Activated CD4-positive, alpha-beta memory T cell treated with anti-CD3 and anti-CD28 coated beads for 36 hours (primary cell): ENCODE results near the gene MARK4. TPM values are rescaled to one million over a fixed set of nuclear protein-coding genes. Genes with fewer than 3 reads are reported as not detected.
"Not testable (repeated sequence)": the region's sequence is repeated elsewhere in the genome, so short reads cannot be mapped to it uniquely, and the experiment has no call there.

Experiments used
- CTCF ChIA-PET: fragments of 350-600 bp; sonication (Branson Sonifier 250); formaldehyde crosslinking; loops from one replicate; lab custom pipeline; 2021; ENCODE audit warnings: antibody characterized with exemption, inconsistent platforms; lab: Charles Lee
- POLR2A ChIA-PET: fragments of 350-600 bp; sonication (Branson Sonifier 250); formaldehyde crosslinking; loops from one replicate; lab custom pipeline; 2021; ENCODE audit warnings: antibody characterized with exemption; lab: Charles Lee
- DNase-seq: peaks from one replicate; pipeline ENCODE4 v3.0.0-alpha.2; 2020
- H3K27ac Mint-ChIP-seq: one replicate; pipeline ENCODE4 v1.8.0; 2021; ENCODE audit warnings: mixed read lengths
- H3K27me3 Mint-ChIP-seq: one replicate; pipeline ENCODE4 v1.8.0; 2021; ENCODE audit warnings: mixed read lengths
- H3K36me3 Mint-ChIP-seq: one replicate; pipeline ENCODE4 v1.8.0; 2021; ENCODE audit warnings: mixed read lengths
- H3K4me1 Mint-ChIP-seq: one replicate; pipeline ENCODE4 v1.8.0; 2021; ENCODE audit warnings: low read depth, mixed read lengths
- H3K4me3 Mint-ChIP-seq: one replicate; pipeline ENCODE4 v1.8.0; 2021; ENCODE audit warnings: mild to moderate bottlenecking, mixed read lengths
- H3K9me3 Mint-ChIP-seq: one replicate; pipeline ENCODE4 v1.8.0; 2021; ENCODE audit warnings: mixed read lengths
- intact Hi-C: fragments of 100-400 bp; cut with micrococcal nuclease; formaldehyde crosslinking; loops from one replicate; pipeline ENCODE4 v1.15.1; 2023
- total RNA-seq, 2 experiments: library from RNA; stranded (reverse); gene quantifications; one replicate each; pipeline ENCODE4 v1.2.3, GENCODE V29; 2021

MARK4 gene
- total RNA-seq, 2 experiments from 2014 or later, result 20.3 to 21.6 TPM

DNA sequence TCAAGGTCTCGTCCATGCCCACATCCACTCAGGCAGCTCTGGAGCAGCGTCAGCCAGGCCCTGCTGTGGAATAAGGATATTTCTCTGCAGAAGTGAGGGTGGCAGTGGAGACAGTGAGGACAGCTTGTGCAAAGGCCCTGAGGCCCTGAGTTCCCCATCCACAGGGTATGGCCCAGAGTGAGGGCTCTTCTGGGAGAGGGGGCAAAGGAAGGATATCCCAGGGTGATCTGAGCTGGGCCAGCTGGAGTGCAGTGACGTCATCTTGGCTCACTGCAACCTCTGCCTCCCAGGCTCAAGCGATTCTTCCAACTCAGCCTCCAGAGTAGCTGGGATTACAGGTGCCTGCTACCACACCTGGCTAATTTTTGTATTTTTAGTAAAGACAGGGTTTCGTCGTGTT lies 11.5 kb downstream of the MARK4 start:
- Mint-ChIP-seq H3K4me3 (no peak overlapping the region), H3K27me3 (no peaks in the 10 kb centered on the region), H3K36me3 (peaks cover 2% of the 10 kb centered on the region), H3K4me1 (no peaks in the 10 kb centered on the region), H3K9me3 (no peaks in the 10 kb centered on the region), H3K27ac (no peak overlapping the region)
- intact Hi-C loops, result no loop called here
- DNase-seq, result no peak
- ChIA-PET POLR2A (no interaction called here), CTCF (interaction anchor here (1.7 kb wide), 1 partner anchor 14 kb away, joined by 5 read pairs; no protein-coding TSS in a partner anchor)

DNA sequence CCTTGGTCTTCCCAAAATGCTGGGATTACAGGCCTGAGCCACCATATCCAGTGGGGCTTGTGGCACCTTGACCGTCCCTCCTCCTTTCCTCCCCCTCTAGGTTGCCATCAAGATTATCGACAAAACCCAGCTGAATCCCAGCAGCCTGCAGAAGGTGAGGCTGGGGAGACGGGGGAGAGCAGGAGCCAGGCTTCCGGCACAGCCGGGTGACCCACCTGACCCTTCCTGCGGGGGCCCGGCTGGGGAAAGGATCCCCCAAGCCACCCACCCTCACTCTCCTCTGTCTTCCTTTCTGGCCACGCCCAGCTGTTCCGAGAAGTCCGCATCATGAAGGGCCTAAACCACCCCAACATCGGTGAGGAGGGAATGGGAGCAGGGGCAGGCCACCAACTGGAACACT lies 11.9 kb downstream of the MARK4 start:
- CTCF ChIA-PET, result no interaction called here

DNA sequence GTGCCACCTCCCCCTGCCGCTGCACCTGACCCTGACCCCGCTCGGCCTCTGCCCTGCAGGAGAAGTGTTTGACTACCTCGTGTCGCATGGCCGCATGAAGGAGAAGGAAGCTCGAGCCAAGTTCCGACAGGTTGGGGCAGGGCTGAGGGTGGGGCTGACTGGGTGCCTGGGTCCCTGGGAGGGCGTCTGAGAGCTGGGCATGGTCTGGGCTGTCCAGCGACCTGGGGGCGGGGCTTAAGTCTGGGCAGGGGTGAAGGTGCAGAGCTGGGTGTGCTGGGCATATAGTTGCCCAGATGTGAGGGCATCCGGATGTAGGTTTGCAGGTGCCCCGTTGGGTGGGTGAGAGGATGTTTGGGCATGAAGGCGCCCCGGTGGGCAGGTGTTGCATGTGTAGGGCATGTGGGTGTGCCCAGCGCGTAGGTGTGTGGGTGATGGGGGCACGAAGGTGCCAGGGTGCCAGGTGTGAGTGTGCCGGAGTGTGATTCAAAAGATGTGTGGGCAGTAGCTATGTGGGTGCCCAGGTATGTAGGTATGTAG lies 13.8 kb downstream of the MARK4 start:
- Mint-ChIP-seq H3K36me3 (peaks cover 2% of the 10 kb centered on the region), H3K4me1 (no peaks in the 10 kb centered on the region), H3K4me3 (no peak overlapping the region), H3K27me3 (no peaks in the 10 kb centered on the region), H3K27ac (no peak overlapping the region), H3K9me3 (no peaks in the 10 kb centered on the region)
- intact Hi-C loops, result no loop called here
- ChIA-PET CTCF (interaction anchor here (0.6 kb wide), 1 partner anchor 226 kb away, joined by 3 read pairs; no protein-coding TSS in a partner anchor), POLR2A (no interaction called here)
- no peak for DNase-seq

More for the DNA sequence above, 11.9 kb downstream of the MARK4 start:
- POLR2A ChIA-PET, result no interaction called here
- no peaks in the 10 kb centered on the region for H3K27me3 Mint-ChIP-seq
- no peaks in the 10 kb centered on the region for H3K4me1 Mint-ChIP-seq
- no peak overlapping the region for H3K27ac Mint-ChIP-seq
- intact Hi-C loops, result no loop called here
- H3K4me3 Mint-ChIP-seq, result no peak overlapping the region
- peaks cover 2% of the 10 kb centered on the region for H3K36me3 Mint-ChIP-seq
- no peaks in the 10 kb centered on the region for H3K9me3 Mint-ChIP-seq
- DNase-seq, result no peak

DNA sequence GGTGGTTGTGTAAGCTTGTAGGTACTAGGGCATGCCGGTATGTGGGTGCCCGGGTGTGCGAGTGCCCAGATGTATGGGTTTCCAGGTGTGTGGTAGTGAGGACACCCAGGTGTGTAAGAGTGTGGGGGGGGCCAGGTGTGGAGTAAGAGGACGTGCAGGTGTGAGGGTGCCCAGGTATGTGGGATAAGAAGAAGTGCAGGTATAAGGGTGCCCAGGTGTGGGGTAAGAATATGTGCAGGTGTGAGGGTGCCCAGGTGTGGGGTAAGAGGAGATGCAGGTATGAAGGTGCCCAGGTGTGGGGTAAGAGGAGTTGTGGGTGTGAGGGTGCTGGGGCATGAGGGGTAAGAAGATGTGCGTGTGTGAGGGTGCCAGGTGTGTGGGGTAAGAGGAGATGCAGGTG lies 14.3 kb downstream of the MARK4 start:
- Mint-ChIP-seq H3K27ac (no peak overlapping the region), H3K4me3 (no peak overlapping the region), H3K9me3 (no peaks in the 10 kb centered on the region), H3K27me3 (no peaks in the 10 kb centered on the region), H3K4me1 (no peaks in the 10 kb centered on the region), H3K36me3 (peaks cover 2% of the 10 kb centered on the region)
- CTCF ChIA-PET, result no interaction called here
- POLR2A ChIA-PET, result no interaction called here
- no peak for DNase-seq
- intact Hi-C loops, result no loop called here

DNA sequence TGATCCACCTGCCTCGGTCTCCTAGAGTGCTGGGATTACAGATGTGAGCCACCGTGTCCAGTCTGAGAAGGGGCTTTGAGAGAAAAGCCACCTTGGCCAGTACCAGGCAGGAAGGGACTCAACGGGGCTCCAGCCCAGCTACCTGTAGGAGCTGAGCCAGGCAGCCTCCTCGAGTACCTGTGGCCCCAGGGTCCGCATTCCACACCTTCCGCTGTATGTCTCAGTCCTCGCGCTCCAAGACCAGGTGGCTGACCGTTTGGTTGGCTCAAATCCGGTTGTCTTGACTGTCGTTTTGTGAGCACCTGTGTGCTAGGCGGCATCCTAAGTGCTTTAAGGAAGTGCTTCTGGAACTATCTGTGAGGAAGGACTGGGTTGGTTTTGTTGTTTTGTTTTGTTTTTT lies 16.2 kb downstream of the MARK4 start:
- ChIA-PET CTCF (interaction anchor here (1.0 to 1.2 kb wide), 2 partner anchors 18 to 79 kb away, joined by 3 read pairs; no protein-coding TSS in a partner anchor), POLR2A (no interaction called here)
- Mint-ChIP-seq H3K9me3 (no peaks in the 10 kb centered on the region), H3K27ac (no peak overlapping the region), H3K27me3 (no peaks in the 10 kb centered on the region), H3K4me1 (no peaks in the 10 kb centered on the region), H3K36me3 (peaks cover 9% of the 10 kb centered on the region), H3K4me3 (no peak overlapping the region)
- DNase-seq, result no peak
- intact Hi-C loops, result no loop called here

DNA sequence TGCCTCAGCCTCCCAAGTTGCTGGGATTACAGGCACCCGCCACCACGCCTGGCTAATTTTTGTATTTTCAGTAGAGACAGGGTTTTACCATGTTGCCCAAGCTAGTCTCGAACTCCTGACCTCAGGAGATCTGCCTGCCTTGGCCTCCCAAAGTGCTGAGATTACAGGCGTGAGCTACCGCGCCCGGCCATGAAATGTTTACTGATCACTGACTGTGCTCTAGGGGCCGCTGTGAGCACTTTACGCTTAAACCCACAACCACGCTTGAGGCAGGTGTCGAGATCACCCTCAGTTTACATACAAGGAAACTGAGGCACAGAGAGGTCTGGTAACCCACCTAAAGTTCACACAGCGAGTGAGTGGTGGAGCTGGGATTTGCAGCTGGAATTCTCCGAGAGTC lies 18.9 kb downstream of the MARK4 start:
- CTCF ChIA-PET, result interaction anchor here (1.1 kb wide), 1 partner anchor 124 kb away, joined by 3 read pairs; no protein-coding TSS in a partner anchor
- H3K4me3 Mint-ChIP-seq, DNase-seq, intact Hi-C loops, H3K27ac Mint-ChIP-seq, H3K27me3 Mint-ChIP-seq, H3K4me1 Mint-ChIP-seq, POLR2A ChIA-PET, H3K9me3 Mint-ChIP-seq: not testable (repeated sequence)
- H3K36me3 Mint-ChIP-seq, result peaks cover 18% of the 10 kb centered on the region

DNA sequence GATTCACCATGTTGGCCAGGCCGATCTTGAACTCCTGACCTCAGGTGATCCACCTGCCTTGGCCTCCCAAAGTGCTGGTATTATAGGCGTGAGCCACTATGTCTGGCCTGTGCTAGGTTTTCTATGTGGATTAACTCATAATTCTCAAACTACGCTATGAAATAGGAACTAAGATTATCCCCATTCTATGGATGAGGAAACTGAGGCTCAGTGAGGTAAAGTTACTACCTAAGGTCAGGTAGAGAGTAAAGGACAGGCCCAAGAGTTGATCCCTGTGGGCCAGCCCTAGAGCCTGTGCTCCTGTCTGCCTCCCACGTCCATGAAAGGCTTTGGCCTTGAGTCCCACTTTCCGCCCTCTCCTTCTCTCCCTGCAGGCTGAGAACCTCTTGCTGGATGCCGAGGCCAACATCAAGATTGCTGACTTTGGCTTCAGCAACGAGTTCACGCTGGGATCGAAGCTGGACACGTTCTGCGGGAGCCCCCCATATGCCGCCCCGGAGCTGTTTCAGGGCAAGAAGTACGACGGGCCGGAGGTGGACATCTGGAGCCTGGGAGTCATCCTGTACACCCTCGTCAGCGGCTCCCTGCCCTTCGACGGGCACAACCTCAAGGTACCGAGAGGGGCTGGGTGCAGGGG lies 20.1 kb downstream of the MARK4 start:
- Mint-ChIP-seq H3K27me3 (no peaks in the 10 kb centered on the region), H3K9me3 (no peaks in the 10 kb centered on the region), H3K27ac (no peak overlapping the region), H3K4me1 (no peaks in the 10 kb centered on the region), H3K36me3 (peaks cover 18% of the 10 kb centered on the region), H3K4me3 (no peak overlapping the region)
- DNase-seq, result no peak
- POLR2A ChIA-PET, result no interaction called here
- intact Hi-C loops, result no loop called here
- CTCF ChIA-PET, result no interaction called here

DNA sequence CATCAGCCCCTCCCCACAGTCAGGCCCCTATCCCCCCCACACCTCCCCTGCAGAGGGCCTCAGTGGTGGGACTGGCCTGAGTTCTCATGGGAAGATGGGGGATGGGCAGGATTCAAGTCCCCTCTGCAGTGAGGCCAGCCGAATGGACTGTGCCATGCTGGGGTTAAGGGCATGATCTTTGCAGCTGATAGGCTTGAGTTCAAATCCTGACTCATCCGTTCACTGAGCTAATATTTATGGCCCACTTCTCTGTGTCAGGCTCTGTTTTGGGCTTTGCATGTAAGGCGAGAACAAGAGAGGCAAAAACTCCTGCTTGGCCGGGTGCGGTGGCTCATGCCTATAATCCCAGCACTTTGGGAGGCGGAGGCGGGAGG lies 20.7 kb downstream of the MARK4 start:
- Mint-ChIP-seq H3K4me3 (no peak overlapping the region), H3K27ac (no peak overlapping the region), H3K27me3 (no peaks in the 10 kb centered on the region), H3K9me3 (no peaks in the 10 kb centered on the region), H3K4me1 (no peaks in the 10 kb centered on the region), H3K36me3 (peaks cover 18% of the 10 kb centered on the region)
- DNase-seq, result no peak
- POLR2A ChIA-PET, result no interaction called here
- intact Hi-C loops, result no loop called here
- CTCF ChIA-PET, result no interaction called here

DNA sequence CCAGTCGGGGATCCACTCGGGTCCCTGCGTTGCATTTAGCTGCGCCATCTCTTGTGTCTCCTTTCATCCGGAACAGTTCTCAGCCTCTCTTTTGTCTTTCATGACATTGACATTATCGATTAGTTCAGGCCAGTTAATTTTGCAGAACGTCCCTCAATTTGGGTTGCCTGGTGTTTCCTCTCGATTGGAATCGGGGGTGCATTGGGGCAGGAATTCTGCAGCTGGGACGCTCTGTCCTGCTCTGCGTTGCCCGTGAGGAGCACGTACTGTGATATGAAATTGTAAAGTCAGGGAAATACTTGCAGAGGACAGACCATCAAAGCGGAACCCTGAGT lies 22.4 kb downstream of the MARK4 start:
- Mint-ChIP-seq H3K36me3 (peaks cover 17% of the 10 kb centered on the region), H3K4me3 (no peak overlapping the region), H3K27me3 (no peaks in the 10 kb centered on the region), H3K27ac (no peak overlapping the region), H3K9me3 (no peaks in the 10 kb centered on the region), H3K4me1 (no peaks in the 10 kb centered on the region)
- CTCF ChIA-PET, result no interaction called here
- intact Hi-C loops, result no loop called here
- DNase-seq, result no peak
- POLR2A ChIA-PET, result no interaction called here

DNA sequence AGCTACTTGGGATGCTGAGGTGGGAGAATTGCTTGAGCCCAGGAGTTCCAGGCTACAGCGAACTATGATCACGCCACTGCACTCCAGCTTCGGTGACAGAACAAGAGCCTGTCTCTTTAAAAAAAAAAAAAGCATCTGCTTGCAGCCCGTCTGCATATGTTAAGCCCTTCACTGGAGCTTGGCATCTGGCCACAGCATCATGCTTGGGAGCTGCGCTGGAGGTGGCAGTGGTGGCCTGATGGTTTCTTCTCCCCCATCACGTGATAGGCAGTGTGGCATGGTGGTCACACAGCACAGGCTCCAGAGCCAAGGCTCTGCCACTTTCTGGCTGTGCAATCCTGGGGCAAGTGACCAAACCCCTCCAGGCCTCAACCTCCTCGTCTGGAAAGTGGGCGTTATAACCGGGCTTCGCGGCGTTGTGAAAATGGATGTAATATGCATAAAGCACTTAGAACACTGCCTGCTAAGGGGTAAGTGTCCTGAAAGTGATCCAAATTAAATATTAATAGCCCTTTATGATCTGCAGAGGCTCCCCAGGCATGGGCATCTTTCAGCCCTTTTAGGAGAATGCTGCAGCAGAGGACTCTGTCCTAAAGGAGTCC lies 24.4 kb downstream of the MARK4 start:
- ChIA-PET CTCF (no interaction called here), POLR2A (no interaction called here)
- no peaks in the 10 kb centered on the region for H3K9me3 Mint-ChIP-seq
- H3K27me3 Mint-ChIP-seq, result no peaks in the 10 kb centered on the region
- H3K27ac Mint-ChIP-seq, result no peak overlapping the region
- no peak for DNase-seq
- H3K36me3 Mint-ChIP-seq, result peaks cover 24% of the 10 kb centered on the region
- intact Hi-C loops, result no loop called here
- H3K4me1 Mint-ChIP-seq, result no peaks in the 10 kb centered on the region
- no peak overlapping the region for H3K4me3 Mint-ChIP-seq

DNA sequence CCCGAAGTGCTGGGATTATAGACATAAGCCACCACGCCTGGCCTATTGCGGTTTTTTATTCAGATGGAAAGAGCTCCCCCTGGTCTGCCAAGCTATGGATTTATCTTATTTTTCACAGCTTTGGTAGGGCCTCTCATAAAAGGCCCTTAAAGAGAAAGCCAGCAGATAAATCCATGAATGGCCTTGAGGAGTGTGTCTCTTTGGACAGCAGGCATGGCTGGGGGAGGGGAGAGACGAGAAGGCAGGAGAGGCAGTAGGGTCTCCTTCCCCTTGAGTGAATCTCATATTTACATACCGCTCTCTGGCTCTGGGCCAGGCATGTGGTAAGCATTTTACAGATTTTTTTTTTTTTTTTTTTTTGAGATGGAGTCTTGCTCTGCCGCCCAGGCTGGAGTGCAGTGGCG lies 25.2 kb downstream of the MARK4 start:
- H3K36me3 Mint-ChIP-seq, result peaks cover 23% of the 10 kb centered on the region

DNA sequence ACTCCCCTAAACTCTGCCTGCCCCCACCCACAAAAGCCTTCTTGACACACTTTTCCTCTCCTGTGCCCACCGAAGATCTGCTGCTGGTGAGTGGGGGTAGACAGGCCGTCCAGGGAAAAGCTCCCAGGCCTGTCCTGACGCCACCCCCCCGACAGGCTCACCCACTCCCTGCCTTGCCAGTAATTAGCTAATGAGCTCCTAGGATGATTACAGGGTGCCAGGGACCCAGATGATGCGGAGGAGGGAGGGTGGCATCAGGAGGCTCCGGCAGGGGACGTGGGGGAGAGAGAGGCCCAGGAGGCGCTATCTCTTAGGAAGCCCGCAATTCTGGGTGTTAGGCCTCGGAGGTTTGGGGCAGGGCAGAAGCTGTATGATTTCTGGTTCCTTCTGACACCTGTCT lies 27.0 kb downstream of the MARK4 start:
- CTCF ChIA-PET, result no interaction called here
- POLR2A ChIA-PET, result no interaction called here
- Mint-ChIP-seq H3K27me3 (no peaks in the 10 kb centered on the region), H3K9me3 (no peaks in the 10 kb centered on the region), H3K4me1 (no peaks in the 10 kb centered on the region), H3K27ac (no peak overlapping the region), H3K4me3 (no peak overlapping the region), H3K36me3 (peaks cover 19% of the 10 kb centered on the region)
- intact Hi-C loops, result no loop called here
- no peak for DNase-seq

More for the DNA sequence above, 25.2 kb downstream of the MARK4 start:
- Mint-ChIP-seq H3K4me1 (no peaks in the 10 kb centered on the region), H3K4me3 (no peak overlapping the region), H3K27ac (no peak overlapping the region), H3K27me3 (no peaks in the 10 kb centered on the region), H3K9me3 (no peaks in the 10 kb centered on the region)
- ChIA-PET CTCF (no interaction called here), POLR2A (no interaction called here)
- intact Hi-C loops, result no loop called here
- no peak for DNase-seq
